ENCODE measurements around the gene FERMT1.
"Not testable (repeated sequence)": the region's sequence is repeated elsewhere in the genome, so short reads cannot be mapped to it uniquely, and the experiment has no call there.

Gene FERMT1

DNA sequence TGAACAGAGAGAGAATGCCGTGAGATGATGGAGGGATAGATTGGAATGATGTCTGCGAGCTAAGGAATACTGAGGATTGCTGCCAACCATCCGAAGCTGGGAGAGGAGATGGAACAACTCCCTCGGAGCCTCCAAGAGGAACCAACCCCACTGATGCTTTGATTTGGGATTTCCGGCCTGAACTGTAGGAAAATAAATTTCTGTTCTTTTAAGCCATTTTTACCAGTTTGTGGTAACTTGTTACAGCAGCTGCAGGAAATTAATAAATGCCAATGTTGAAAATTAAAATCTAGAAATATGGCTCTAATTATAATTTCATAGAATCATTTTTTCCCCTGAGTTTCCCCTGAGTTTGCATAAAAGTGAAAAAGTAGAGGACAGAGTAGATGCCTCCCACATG is 83.1 kb downstream of the FERMT1 start:
- DNase-seq (ENCODE audit: low spot score) = no peak

DNA sequence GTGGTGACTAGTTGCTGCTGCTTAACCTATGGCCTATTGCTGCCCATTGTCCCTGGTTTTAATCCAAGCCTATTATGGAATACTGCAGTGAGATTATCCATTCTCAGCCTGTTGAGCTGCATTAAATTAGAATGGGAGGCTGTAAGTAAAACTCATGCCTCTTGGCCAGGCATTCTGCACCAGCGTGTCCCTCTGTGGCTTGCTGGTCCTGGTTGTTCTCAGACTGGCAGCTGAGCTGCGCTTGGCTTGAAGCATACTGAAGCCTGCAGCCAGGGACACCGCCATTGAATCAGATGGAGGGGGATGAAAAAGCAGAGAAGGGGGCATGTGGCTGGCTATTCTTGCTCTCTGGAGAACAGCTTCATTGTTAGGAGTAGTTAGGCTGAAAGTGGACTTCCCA is 84.6 kb downstream of the FERMT1 start:
- DNase-seq (ENCODE audit: low spot score) = no peak

DNA sequence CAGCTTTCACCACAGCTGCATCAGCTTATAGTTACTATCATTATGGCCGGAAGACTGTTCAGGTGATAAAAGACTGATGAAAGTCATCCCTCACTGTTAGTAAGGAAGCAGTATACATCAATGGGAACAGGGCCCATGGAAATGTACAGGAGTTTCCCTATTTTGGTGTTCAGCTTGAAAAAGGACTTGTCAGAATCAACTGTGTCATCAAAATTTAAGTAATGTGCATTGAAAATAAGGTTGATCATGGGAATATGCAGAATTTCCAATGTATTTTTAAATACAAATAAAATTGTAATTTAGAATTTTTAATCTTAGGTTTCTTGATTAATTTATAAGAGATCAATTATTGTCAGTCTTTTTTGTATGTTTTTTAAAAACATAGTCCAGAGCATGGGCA is 85.7 kb downstream of the FERMT1 start:
- no peak for DNase-seq (ENCODE audit: low spot score)

DNA sequence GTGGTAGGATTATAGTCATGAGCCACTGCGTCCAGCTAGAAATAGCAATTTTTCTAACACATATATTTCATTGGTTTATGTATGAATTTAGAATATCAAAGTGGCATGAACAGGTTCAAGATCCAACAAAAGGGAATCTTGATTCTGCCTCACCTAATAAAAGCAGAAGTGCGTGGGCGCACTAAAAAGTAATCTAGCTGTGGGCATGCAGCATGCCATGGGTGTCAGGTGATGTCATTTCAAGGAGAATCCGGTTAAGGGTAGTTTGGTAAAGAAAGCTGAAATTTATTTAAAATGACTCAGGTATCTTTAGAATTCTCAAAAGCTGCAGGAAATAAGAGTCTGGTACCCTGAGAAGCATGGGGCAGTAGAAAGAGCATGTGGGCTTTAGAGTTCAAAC is 86.6 kb downstream of the FERMT1 start:
- DNase-seq (ENCODE audit: low spot score) = no peak

DNA sequence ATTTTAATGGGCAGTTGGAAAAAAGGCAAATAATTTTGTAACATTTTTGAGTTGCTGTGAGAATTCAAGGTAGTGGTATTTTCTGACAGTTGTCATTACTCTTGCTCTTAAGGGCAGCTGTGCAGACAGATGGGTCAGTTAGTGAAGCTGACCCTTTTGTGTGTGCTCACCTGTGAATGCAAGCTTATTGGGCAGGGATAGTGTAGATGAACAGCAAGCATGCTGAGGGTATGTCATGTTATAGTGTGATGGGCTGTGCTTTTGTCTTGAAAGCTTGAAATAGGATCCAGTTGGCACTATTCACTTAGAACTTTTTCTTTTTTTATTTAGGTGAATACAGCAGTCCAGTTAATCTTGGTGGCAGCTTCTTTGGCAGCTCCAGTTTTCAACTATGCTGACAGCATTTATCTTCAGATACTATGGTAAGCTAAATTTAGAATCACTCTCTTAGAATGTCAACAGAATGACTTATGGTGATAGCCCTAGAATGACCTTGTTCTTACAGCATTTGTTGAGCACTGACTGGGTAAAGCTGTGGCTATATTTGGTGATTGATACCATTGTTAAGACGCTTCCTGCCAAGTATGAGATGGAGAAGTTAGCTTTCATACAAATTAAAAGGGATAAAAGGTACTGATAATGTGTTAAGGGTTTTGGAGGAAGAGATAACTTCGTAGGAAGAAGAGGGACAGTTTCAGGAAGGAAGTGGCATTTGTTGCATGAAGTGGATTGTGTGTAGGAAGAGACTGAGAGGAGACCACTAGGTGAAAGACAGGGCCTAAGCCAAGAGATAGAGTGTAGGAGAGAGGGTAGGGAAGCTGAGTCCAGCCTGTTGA is 88.5 kb downstream of the FERMT1 start:
- DNase-seq (ENCODE audit: low spot score) = peak; percentile 60

DNA sequence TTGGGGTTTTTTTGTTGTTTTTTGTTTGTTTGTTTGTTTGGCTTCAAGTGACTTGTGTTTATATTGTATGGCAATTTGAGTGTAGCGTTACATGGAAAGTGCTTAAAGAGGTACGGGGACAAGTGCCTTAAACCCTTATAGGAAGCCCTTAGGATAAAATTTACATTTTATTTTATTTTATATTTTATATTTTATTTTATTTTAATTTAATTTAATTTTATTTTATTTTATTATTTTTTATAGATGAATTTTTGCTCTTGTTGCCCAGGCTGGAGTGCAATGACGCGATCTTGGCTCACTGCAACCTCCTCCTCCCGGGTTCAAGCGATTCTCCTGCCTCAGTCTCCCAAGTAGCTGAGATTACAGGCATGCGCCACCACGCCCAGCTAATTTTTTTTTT is 89.9 kb downstream of the FERMT1 start:
- not testable (repeated sequence) for DNase-seq (ENCODE audit: low spot score)

DNA sequence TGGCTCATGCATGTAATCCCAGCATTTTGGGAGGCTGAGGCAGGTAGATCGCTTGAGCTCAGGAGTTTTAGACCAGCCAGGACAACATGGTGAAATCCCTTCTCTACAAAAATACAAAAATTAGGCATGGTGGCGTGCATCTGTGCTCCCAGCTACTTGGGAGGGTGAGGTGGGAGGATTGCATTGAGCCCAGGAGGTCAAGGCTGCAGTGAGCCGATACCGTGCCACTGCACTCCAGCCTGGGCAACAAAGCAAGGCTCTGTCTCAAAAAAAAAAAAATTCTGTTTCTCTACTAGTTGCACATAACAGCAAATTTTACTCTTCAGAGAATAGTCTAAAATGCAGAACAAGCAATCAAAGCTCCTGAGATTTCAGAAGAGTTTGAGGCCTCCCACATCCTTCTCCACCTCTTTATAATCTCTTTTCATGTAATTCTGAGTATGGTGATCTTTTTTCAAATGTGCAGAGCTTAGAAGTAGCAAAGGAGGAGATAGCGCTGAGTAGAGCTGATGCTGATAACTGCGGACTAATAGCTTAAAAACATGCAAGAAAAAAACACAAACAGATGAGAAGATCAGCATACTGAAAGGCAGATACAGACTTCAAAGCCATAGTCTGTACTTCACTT is 92.3 kb downstream of the FERMT1 start:
- no peak for DNase-seq (ENCODE audit: low spot score)

DNA sequence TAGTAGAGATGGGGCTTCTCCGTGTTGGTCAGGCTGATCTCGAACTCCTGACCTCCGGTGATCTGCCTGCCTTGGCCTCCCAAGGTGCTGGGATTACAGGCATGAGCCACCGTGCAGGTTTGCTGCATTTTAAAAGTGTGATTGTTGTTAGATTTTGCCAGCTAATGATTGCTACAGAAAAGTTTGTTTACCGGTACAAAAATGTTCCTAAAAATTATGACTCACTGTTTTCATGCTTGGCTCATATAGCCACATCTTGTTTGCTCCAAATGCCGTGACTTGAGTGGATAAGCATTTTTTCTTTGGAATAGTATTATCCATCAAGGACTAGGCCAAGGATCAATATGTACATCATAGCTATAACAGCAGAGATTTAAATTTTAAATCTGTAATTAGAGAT is 93.3 kb downstream of the FERMT1 start:
- no peak for DNase-seq (ENCODE audit: low spot score)

DNA sequence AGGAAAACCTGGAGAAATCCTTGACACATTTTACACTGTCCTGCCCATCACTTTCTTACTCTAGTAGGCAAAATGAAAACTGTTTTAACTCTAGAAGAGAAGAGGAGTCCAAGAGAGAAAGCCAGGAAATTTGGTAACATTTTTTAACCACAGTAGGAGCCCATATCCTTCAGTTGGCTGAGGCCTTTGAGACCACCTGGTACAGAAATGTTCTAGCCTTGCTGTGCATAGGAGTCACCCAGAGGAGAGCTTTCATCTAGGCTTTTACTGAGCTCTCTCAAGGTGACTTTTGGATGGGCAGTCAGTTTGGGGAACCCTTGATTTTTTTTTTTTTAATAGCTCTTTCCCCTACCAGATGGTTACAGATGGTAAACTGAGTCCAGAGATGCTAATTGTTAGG is 94.0 kb downstream of the FERMT1 start:
- DNase-seq (ENCODE audit: low spot score) = no peak

DNA sequence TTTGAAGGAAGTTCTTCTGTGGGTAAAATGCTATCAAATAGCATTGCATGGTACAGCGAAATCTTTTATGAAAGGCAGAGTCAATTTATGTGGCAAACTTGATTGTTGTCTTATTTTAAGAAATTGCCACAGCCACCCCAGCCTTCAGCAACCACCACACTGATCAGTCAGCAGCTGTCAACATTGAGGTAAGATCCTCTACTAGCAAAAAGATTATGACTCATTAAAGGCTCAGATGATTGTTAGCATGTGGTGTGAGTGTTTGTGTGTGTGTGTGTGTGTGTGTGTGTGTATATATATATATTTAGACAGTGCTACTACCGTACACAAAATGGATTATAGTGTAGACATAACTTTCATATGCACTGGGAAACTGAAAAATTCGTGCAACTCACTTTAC is 96.8 kb downstream of the FERMT1 start:
- no peak for DNase-seq (ENCODE audit: low spot score)

Data from kidney capillary endothelial cell (primary cell).